Right renal cortex interstitium (tissue), 3 donors: ENCODE measurements around the gene LENG1. TPM values are rescaled to one million over a fixed set of nuclear protein-coding genes. Genes with fewer than 3 reads are reported as not detected.

Source experiments
- DNase-seq, 3 donors: peaks; one replicate each; pipeline ENCODE4 v3.0.0-alpha.2; 2013; ENCODE audit warnings: low read depth in 3 of 3, low spot score in 2 of 3
- polyA plus RNA-seq, 3 donors: library from polyadenylated mRNA; unstranded; fragments of 120-200 nt; gene quantifications; one replicate each; pipeline ENCODE4 v1.2.1, GENCODE V29; 2013; ENCODE audit not compliant: insufficient read length in 3 of 3

The LENG1 gene
- polyA plus RNA-seq, 3 donors, result 7.3 to 7.6 (median 7.6) TPM

DNA sequence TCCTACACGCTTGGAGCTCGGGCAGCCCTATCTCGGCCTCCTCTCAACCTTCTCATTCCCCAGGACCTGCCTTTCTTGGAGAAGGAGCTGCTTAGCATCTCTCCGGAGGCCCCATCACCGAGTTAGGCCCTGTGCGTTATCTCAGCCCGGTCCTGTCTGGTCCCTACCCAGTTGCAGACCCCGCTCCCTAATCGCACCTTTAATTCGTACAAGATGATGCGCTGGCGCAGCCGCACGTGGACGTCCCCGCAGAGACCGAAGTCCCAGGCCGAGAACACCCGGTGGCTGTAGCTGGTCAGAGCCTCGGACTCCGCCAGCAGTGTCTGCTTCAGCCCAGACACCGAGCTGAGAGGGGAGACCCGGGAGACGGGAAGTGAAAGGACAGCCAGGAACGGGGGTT is 5.7 kb upstream of the LENG1 start:
- no peak for DNase-seq

DNA sequence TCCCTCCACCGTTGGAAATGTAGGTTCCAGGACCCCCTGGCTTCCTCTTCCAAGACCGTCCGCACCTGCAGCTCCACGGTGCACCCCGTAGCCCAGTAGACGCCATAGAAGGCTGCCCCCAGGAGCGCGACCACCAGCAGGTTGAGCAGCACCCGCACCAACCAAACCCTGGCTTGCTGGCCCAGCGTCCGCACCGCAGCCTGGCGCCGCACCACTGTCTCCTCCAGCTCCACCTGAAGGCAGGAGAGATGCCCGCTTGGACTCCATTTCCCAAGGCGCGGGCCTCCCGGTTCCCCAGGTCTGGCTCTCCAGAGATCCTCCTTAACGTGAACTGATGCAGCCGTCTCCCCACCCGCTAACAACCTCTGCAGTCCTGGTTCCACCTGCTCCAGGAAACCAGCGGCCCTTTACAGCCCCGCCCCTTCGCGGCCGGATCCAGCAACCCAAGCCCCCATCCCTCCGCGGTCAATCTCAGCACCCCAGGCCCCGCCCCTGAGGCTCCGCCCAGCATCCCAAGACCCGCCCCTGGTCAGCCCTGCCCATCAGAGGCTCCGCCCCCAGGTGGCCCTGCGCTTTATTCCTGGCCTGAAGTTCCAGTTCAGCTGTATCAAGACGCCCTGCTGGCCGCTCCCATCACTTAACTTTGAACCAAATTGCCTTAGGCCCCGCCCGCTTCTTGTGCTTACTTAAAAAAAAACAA is 5.0 kb upstream of the LENG1 start:
- DNase-seq, result no peak

DNA sequence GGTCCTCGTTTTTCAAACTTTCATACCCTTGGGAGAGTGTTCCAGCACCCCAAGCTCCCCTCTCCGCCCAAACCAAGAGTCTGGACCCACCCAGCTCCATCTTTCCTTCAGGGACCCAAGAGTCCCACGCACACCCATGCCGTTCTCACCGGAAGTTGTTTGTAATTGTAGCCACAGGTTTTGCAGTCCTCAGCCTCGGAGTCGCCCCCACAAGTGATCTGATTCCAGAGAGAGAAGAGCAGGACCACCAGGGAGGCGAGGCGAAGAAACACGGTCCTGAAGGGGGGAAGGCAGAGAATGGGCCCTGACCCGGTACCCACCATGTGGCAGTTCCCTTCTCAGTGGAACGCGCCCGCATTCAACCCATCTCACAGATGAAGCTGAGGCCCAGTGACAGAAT is 3.4 kb upstream of the LENG1 start:
- no peak for DNase-seq

DNA sequence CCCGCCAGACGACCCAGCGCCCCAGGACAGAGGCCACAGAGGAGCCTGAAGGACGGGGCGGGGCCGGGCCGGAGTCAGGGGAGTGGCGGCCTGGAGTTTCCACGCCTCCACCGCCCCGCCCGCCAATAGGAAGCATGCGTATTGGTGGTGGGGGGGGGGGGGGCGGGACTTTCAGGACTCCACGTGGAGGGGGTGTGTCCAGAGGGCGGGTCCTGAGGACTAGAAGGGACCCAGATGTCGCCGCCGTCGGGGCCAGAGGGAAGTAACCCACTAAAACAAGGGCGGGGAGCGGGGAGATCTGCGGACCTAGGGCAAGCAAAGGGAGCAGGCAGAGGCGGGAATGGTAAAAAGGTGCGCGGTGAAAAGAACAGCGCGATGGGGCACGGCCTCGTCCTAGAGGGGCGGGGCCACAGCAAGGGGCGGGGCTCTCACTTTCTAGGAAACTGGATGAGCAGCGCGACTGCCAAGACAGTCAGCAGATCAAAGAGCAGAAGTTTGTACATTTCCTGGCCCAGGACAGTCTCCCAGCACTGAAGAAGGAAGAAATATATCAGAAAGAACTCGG is 2.8 kb upstream of the LENG1 start:
- no peak for DNase-seq

DNA sequence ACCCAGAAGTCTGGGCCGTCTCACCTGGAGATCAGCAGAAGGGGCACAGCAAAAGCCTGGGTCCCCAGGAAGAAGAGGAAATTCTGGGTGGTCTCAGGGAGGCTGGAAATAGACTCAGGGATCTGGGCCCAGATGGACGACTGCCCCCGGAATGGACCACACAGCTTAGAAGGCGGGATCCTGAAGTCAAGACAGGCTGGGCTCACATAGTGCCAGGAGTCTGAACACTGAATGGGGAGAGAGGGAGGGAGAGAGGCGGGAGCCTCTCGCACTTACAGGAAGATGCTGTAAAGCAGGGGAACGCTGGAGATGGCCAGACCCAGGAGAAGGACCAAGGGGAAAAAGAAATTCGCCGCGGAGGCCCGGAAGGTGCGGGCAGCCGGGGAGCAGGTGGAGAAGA is 1.3 kb upstream of the LENG1 start:
- no peak for DNase-seq

DNA sequence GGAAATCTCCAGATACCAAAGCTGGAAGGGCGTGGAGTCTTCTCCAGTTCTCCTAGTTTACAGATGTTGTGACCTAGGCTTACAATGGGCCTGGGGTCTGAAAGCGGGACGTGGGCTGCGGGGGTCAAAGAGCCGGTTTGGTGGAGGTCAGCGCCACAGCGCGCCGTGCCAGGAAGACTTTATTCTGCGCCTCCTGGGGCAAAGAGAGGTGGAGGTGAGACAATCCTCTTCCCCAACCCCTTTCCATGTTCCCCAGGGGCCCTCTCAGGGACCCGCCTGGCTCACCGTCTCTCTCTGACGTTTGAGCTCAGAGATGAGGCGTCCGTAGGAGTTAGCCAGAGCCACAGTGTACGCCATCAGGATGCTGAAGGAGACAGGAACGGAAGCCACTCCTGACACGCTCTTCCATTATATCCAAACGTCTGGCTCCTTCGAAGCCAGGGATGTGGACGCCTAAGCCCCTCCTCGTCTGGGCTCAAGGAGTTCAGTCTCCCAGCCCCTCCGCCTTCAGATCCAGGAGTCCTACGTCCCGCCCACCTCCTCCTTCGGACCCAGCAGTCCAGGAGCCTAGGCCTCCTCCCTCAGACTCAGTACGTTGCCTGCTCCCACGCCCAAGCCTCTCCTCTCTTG is 776 bp upstream of the LENG1 start:
- no peak for DNase-seq

DNA sequence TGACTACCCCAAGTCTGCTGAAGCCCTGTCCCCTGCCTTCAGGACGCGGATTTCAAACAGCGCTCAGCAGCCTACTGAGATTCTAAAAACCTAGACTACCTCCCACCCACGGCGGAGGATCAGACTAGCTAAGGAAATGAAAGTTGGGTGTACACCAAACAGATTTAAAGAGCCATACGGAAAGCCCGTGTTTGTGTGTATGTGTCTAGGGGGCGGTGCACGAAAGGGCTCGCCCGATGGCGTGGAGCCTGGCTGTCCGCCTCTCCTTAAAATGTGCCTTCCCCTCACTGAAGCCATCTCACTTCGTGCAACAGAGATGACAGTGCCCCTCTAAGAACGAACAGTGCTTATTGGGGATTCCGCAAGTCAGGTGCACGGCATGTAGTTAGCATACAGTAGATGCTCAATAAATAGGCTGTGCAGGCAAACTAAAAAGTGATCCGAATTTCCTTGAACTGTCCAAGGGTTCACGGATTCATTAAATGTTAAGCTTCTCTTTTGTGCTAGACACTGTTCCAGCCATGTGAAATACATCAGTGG is 639 bp downstream of the LENG1 start:
- DNase-seq, result no peak

DNA sequence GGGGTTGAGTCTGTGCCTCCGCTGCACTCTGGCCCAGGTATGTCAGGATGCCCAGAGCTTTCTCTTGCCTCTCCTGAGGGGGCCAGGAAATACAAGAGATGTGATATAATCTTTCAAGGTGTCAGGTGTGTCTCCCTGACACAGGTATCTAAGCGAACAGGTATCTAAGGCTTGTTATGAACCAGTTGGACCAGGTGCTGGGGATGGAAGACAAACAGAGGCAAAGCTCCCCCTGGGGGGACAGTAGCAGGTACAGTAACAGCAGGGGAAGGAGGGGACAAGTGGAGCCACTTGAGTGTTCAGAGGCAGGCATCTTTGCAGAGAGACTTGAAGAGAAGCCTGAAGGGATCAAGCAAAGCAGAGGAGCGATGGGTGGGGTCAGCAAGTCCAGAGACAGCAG is 2.6 kb downstream of the LENG1 start:
- DNase-seq, result no peak

DNA sequence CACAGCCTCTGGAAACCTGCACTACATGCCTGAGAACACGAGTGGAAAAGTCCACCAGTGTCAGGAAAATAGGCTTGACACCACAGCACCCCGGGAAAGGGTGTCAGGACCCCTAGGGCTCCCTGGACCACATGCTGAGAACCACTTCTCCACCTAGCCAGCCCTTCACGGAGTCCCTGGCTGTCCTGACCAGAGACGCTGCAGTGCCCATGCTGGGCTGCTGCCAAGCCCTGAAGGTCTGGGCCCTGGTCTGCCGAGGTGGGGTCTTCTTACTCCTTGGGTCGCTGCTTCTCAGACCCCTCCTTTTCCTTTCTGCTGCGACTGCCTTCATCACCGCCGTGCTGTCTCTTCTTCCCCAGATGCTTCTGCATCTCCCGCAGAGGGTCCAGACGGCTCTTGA is 3.0 kb downstream of the LENG1 start:
- no peak for DNase-seq

DNA sequence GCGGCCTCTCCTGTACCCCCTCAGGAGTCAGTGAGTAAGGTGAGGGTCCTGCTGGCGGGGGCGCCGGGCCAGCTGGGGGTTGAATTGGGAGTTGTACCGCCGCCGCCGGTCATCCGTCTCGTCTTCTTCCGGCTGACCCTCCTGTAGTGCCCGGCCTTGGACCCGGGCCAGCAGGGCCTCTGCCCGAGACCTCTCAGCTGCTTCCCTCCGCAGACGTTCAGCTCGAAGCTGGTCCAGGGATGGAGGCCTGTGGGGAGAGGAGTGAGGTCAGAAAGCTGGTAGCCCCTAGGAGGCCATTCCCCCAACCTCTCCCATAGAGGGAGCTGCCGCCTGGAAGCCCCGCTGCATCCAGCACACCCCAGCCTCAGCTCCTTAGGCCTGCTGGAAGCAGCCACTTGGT is 3.8 kb downstream of the LENG1 start:
- DNase-seq, result no peak

DNA sequence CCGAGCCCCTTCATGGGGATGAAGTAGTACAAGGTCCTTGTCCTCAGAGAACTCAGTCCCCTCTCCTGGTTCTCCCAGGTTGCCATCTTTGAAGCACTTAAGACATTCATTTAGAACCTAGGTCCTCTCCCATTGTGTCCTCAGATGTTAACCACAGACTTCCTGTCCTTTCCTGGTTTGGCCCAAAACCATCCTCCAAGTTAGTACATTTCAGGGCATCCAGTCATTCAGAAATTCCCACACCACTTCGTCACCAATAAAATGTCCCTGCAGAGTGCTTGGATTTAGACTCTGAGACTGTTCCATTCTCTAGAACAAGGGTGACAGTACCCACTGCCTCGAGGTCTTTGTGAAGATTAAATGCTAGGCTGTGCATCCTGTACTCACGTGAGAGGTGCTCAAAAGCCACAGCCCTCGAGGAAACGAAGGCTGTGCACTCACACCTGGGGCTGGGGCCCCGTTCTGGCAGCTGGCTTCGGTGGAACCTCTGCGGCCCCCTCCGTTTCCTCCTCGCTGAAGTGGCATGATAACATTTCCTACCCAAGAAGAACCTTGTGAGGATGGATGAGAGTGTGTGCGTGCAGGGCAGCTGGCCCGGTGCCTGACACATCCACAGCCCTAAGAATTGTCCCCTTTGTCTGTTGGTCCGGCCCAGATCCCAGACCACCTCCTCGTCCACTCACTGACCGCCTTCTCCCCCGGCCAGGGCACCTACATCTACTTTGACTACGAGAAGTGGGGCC is 4.7 kb downstream of the LENG1 start:
- no peak for DNase-seq

DNA sequence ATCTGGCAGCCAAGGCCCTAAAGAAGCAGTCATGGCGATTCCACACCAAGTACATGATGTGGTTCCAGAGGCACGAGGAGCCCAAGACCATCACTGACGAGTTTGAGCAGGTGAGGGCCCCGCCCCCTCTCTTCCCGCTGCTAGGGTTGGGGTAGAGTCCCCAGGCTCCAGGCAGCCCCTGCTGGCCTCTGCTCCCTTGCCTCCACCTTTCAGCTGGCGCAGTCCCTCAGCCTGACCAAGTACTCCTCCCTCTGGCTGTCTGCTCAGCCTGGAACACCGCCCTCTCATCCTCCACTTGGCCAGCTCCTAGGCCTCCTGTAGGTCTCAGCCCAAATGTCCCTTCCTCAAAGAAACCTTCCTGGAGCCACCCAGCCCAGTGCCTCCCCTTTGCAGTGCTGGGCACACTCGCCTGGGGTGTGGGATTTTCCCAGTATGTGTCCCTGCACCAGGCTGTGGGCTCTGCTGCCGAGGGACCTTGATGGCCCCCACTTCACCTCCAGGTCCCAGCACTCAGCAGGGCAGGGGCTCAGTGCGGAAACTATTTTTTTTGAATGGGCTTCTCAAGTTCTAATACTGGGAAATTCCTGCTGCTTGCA is 5.7 kb downstream of the LENG1 start:
- no peak for DNase-seq

DNA sequence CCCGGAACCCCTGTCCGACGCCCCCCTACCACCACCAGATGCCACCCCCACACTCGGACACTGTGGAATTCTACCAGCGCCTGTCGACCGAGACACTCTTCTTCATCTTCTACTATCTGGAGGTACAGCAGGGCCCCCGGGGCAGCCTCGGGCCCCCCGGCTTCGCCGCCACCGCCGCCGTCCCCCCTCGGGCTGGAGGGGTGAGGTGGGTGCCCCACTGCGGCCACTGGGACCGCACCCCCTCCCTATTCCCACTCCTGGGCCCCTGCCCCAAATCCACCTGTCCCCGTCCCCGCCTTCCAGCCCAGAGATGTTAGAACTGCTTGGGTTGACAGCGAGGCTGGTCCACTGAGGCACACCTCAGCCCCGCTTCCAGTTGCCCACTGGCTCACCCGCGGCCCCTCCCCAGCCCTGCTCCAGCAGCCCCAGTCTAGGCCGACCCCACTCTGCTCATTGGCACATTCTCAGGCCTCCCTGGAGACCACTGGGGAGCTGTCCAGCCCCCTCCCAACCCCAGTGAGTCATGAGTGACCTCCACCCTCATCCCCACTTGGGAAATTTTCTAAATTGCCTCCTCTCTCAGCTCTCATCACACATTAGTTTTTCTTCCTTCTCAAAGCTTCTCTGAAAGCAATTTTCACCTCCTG is 6.5 kb downstream of the LENG1 start:
- DNase-seq, result no peak

DNA sequence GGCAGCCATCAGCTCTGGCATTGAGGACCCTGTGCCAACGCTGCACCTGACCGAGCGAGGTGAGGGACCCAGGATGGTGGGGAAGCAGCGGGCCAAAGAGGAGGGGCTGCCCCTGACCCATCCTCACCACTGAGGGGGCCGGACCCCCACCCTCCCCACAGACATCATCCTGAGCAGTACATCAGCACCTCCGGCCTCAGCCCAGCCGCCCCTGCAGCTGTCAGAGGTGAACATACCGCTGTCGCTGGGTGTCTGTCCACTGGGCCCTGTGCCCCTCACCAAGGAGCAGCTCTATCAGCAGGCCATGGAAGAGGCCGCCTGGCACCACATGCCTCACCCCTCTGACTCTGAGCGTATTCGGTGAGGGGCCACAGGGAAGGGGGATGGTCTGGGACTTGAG is 7.3 kb downstream of the LENG1 start:
- no peak for DNase-seq

DNA sequence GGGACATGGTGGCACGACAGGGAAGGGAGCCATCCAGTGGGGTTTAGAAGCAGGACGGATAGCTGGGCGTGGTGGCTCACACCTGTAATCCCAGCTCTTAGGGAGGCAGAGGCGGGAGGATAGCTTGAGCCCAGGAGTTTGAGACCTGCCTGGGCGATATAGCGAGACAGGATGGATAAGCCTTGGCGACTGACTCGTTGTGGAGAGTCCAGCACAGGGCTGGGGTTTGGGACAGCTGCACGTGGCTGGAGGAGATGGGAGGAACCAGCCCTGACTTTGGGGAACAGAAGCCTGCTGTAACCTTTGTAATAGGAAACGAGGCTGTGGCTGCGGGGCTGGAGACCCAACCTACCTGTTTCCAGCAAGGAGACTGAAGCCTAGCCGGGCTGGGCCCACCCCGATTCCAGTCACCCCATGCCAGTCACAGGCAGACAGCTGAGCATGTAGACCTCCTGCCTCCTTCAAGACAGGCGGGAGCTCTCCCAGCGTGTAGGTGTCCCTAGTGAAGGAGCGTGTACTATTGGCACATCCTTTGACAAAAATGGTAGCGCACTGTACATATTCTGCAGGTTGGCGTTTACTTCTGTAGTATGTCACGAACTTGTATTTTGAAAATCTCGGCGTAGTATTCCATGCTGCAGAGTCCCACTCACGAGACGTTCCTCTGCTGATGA is 8.0 kb downstream of the LENG1 start:
- no peak for DNase-seq

DNA sequence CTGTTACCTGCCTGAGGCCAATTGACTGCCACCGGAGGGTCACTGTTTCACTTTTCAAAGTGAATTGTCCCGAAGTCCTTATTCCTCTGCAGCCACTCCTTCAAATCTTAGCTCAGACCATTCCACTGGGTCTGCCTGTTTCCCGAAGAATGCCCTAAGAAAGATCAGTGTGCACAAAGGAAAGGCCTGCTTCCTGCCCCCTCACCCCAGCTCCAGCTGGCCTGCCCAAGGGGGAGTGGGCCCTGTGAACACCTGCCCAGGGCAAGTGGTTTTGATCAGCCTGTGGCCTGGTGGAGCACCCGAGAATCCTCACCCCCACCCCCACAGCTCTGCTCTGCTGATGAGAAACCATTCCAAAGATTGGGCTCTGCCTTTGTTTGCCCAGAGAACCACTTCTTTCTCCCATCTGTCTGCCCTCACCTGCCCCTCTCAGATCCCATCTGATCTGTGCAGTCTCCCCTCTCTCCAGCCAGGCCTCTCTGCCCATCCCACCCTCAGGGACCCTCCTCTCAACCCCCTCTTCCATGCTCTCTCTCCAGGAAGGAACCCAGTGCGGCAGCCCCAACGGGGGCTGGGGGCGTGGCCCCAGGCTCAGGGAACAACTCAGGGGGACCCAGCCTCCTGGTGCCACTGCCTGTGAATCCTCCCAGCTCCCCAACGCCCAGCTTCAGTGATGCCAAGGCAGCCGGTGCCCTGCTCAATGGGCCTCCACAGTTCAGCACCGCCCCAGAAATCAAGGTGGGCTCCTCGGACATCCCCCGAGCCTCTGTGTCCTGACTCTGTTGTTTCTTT is 10.3 kb downstream of the LENG1 start:
- no peak for DNase-seq

DNA sequence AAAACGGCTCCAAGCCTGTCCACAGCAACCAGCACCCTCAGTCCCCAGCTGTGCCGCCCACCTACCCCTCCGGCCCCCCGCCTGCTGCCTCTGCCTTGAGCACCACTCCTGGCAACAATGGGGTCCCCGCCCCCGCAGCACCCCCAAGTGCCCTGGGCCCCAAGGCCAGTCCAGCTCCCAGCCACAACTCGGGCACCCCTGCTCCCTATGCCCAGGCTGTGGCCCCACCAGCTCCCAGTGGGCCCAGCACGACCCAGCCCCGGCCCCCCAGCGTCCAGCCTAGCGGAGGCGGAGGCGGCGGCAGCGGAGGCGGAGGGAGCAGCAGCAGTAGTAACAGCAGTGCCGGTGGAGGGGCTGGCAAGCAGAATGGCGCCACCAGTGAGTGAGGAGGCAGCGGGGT is 11.4 kb downstream of the LENG1 start:
- DNase-seq, result no peak

DNA sequence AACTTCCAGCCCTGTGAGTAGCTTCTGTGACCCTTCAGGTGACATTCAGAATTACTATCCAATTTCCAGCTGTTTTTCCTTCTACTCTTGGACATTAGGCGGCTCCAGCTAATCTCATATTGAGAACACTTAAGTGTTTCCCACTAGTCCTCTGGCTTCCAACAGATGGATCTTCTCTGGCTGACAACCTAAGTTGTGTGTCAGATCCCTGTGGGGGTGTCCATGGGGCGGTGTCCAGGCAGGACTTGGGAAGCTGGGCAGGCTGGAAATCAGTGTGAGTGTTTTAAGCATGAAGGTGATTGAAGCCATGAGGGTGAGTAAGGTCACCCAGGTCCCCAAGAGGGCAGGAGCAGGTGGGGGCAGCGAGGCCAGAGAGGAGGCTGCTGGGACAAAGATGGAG is 11.8 kb downstream of the LENG1 start:
- peak in 1 of 3 donors; percentile 51 for DNase-seq

DNA sequence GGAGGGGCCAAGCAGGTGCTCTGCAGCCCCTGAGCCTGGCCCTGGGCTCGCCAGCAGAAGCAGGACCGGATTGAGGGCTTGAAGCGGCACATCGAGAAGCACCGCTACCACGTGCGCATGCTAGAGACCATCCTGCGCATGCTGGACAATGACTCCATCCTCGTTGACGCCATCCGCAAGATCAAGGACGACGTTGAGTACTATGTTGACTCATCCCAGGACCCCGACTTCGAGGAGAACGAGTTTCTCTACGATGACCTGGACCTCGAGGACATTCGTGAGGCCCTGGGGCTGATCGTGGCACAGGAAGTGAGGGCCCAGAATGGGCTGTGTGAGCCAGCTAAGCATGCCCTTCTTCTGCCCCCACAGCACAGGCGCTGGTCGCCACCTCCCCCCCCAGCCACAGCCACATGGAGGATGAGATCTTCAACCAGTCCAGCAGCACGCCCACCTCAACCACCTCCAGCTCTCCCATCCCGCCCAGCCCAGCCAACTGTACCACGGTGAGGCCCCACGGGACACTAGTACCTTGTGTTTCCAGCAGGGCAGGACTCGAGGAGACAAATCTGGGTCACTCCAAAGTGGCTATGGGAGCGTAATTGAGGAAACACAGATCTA is 13.9 kb downstream of the LENG1 start:
- DNase-seq, result no peak
